H9 (cell line): ENCODE measurements around the gene FHIT. TPM values are rescaled to one million over a fixed set of nuclear protein-coding genes. Genes with fewer than 3 reads are reported as not detected.

Source experiments
- DNase-seq: peaks from one replicate; pipeline ENCODE4 v3.0.0-alpha.2; 2017
- H2AFZ ChIP-seq: one replicate; pipeline ENCODE4 v1.6.1; 2013; ENCODE audit warnings: mild to moderate bottlenecking, low read length, control low read depth, moderate library complexity
- H2AK5ac ChIP-seq: 2 replicates; pipeline ENCODE4 v1.6.1; 2013; ENCODE audit warnings: low read length, control low read depth, mixed read lengths; ENCODE audit not compliant: insufficient read length
- H2BK120ac ChIP-seq: one replicate; pipeline ENCODE4 v1.6.1; 2013; ENCODE audit warnings: low read depth, mild to moderate bottlenecking, low read length, control low read depth, inconsistent platforms; ENCODE audit not compliant: poor library complexity, severe bottlenecking
- H2BK12ac ChIP-seq: 2 replicates; pipeline ENCODE4 v1.6.1; 2013; ENCODE audit warnings: low read length, control low read depth, mixed read lengths, low read depth; ENCODE audit not compliant: insufficient read length
- H2BK15ac ChIP-seq: 2 replicates; pipeline ENCODE4 v1.6.1; 2013; ENCODE audit warnings: low read depth, low read length, control low read depth
- H2BK20ac ChIP-seq: one replicate; pipeline ENCODE4 v1.6.1; 2013; ENCODE audit warnings: low read depth, mild to moderate bottlenecking, low read length, control low read depth, inconsistent platforms; ENCODE audit not compliant: poor library complexity, severe bottlenecking
- H2BK5ac ChIP-seq: 2 replicates; pipeline ENCODE4 v1.6.1; 2013; ENCODE audit warnings: low read length, control low read depth, mixed read lengths; ENCODE audit not compliant: insufficient read length
- H3K14ac ChIP-seq: 2 replicates; pipeline ENCODE4 v1.6.1; 2013; ENCODE audit warnings: low read length, control low read depth; ENCODE audit not compliant: insufficient read depth
- H3K18ac ChIP-seq: 2 replicates; pipeline ENCODE4 v1.6.1; 2013; ENCODE audit warnings: low read depth, mild to moderate bottlenecking, mixed read lengths, low read length, control low read depth; ENCODE audit not compliant: insufficient read length
- H3K23ac ChIP-seq: 2 replicates; pipeline ENCODE4 v1.6.1; 2013; ENCODE audit warnings: low read length, control low read depth, mixed read lengths, low read depth; ENCODE audit not compliant: insufficient read length
- H3K23me2 ChIP-seq: 2 replicates; pipeline ENCODE4 v1.6.1; 2013; ENCODE audit warnings: low read depth, mild to moderate bottlenecking, mixed read lengths, low read length, control low read depth; ENCODE audit not compliant: insufficient read length, poor library complexity, severe bottlenecking
- H3K27ac ChIP-seq: 2 replicates; pipeline ENCODE4 v1.5.1; 2013; ENCODE audit warnings: low read length, control low read depth, mixed read lengths, low read depth; ENCODE audit not compliant: insufficient read length
- H3K27me3 ChIP-seq: 2 replicates; pipeline ENCODE4 v1.6.1; 2013; ENCODE audit warnings: low read length, control low read depth, inconsistent platforms; ENCODE audit not compliant: insufficient read depth
- H3K4ac ChIP-seq: 2 replicates; pipeline ENCODE4 v1.6.1; 2013; ENCODE audit warnings: low read depth, mild to moderate bottlenecking, control low read depth, inconsistent platforms, low read length, moderate library complexity
- H3K4me1 ChIP-seq: 2 replicates; pipeline ENCODE4 v1.6.1; 2013; ENCODE audit warnings: low read length, control low read depth, inconsistent platforms; ENCODE audit not compliant: insufficient read depth
- H3K4me2 ChIP-seq: 2 replicates; pipeline ENCODE4 v1.6.1; 2013; ENCODE audit warnings: low read length, control low read depth, mixed read lengths; ENCODE audit not compliant: insufficient read length, insufficient read depth
- H3K56ac ChIP-seq: 2 replicates; pipeline ENCODE4 v1.6.1; 2013; ENCODE audit warnings: low read depth, mild to moderate bottlenecking, mixed read lengths, low read length, control low read depth; ENCODE audit not compliant: insufficient read length
- H3K79me1 ChIP-seq: 2 replicates; pipeline ENCODE4 v1.6.1; 2013; ENCODE audit warnings: low read depth, mild to moderate bottlenecking, moderate library complexity, low read length, control low read depth, inconsistent platforms; ENCODE audit not compliant: insufficient read depth, poor library complexity, severe bottlenecking
- H3K79me2 ChIP-seq: 2 replicates; pipeline ENCODE4 v1.6.1; 2013; ENCODE audit warnings: low read length, control low read depth, inconsistent platforms; ENCODE audit not compliant: insufficient read depth
- H3K9ac ChIP-seq: 2 replicates; pipeline ENCODE4 v1.6.1; 2013; ENCODE audit warnings: low read length, control low read depth, mixed read lengths; ENCODE audit not compliant: insufficient read length; ENCODE audit errors: extremely low read depth
- H3K9me3 ChIP-seq: one replicate; pipeline ENCODE4 v1.6.1; 2013; ENCODE audit warnings: low read depth, low read length, inconsistent platforms; ENCODE audit not compliant: control insufficient read depth
- H3T11ph ChIP-seq: one replicate; pipeline ENCODE4 v1.6.1; 2013; ENCODE audit warnings: mild to moderate bottlenecking, low read length, control low read depth, inconsistent platforms
- H4K20me1 ChIP-seq: one replicate; pipeline ENCODE4 v1.6.1; 2013; ENCODE audit not compliant: control insufficient read depth, insufficient read length, insufficient read depth
- H4K5ac ChIP-seq: 2 replicates; pipeline ENCODE4 v1.6.1; 2013; ENCODE audit warnings: low read depth, mild to moderate bottlenecking, mixed read lengths, low read length, control low read depth; ENCODE audit not compliant: insufficient read length
- H4K8ac ChIP-seq: replicated peaks from 2 replicates; pipeline ENCODE4 v1.6.1; 2013; ENCODE audit warnings: low read length, control low read depth, mixed read lengths, low read depth; ENCODE audit not compliant: insufficient read length
- H4K91ac ChIP-seq: 2 replicates; pipeline ENCODE4 v1.6.1; 2013; ENCODE audit warnings: low read depth, mild to moderate bottlenecking, moderate library complexity, mixed read lengths, low read length, control low read depth; ENCODE audit not compliant: insufficient read length
- H3K27ac Mint-ChIP-seq, 3 experiments: 2 replicates in 2 of 3; 3 replicates in 1 of 3; pipeline ENCODE4 v1.8.0; 2020 to 2021; ENCODE audit warnings: mixed read lengths in 3 of 3, mild to moderate bottlenecking in 1 of 3, moderate library complexity in 1 of 3
- H3K27me3 Mint-ChIP-seq: 2 replicates; pipeline ENCODE4 v1.8.0; 2021; ENCODE audit warnings: low read depth, mild to moderate bottlenecking, moderate library complexity, mixed read lengths
- H3K36me3 Mint-ChIP-seq, 3 experiments: 2 replicates in 2 of 3; 3 replicates in 1 of 3; pipeline ENCODE4 v1.8.0; 2020 to 2021; ENCODE audit warnings: low read depth in 3 of 3, mixed read lengths in 3 of 3; ENCODE audit not compliant: insufficient read depth in 1 of 3
- H3K4me1 Mint-ChIP-seq, 2 experiments: 2 replicates each; pipeline ENCODE4 v1.8.0; 2020; ENCODE audit warnings: mixed read lengths in 2 of 2
- H3K4me3 Mint-ChIP-seq, 2 experiments: 2 replicates in 1 of 2; 3 replicates in 1 of 2; pipeline ENCODE4 v1.8.0; 2020 to 2021; ENCODE audit warnings: mild to moderate bottlenecking in 2 of 2, mixed read lengths in 2 of 2, moderate library complexity in 1 of 2
- H3K9me3 Mint-ChIP-seq, 2 experiments: 2 replicates in 1 of 2; 3 replicates in 1 of 2; pipeline ENCODE4 v1.8.0; 2020; ENCODE audit warnings: mild to moderate bottlenecking in 2 of 2, mixed read lengths in 2 of 2, moderate library complexity in 1 of 2
- WGBS: extraction: QIAGEN DNeasy Blood & Tissue Kit; methylation state at CpG from one replicate; pipeline ENCODE4 v1.1.7; 2013; ENCODE audit warnings: missing lambda C conversion rate, low lambda C conversion rate, mixed read lengths; ENCODE audit not compliant: insufficient read length; ENCODE audit errors: extremely low coverage; 5-methylcytosine and 5-hydroxymethylcytosine counted together
- total RNA-seq: library from RNA; stranded (reverse); gene quantifications from 2 replicates; pipeline ENCODE4 v1.2.1, GENCODE V29; 2021
- TF ChIP-seq, protein P1 (sequence below): fragments of 200-600 bp; sonication (generic); conservative IDR thresholded peaks from 3 replicates; pipeline ENCODE4 v1.8.0; 2021; ENCODE audit warnings: antibody characterized with exemption, mild to moderate bottlenecking

Gene FHIT
- total RNA-seq, 1 experiment from 2014 or later: 3.0 TPM

DNA sequence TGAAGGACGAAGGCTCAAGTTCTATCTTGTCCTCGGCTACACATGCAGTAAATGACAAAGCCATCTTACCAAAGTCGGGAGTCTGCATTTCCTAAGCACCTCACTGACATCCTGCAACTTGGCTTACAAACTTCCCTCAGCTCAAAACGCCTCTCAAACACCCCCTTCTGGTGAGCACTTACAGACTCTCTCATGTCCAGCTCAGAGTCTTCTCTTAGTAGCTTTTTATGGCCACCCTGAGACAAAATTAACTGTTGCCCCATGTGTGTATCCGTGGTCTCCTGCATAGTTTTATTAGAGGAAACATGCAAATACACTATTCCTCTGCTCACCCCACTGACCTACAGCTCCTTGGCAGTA, 819.7 kb downstream of the FHIT start:
- H4K20me1 ChIP-seq: no peaks in the 10 kb centered on the region
- H3K27ac Mint-ChIP-seq: peak overlapping the region in 1 of 3 experiments; percentile 9; a peak in 1 of 7 replicates
- H2BK120ac ChIP-seq: no peak overlapping the region
- H3K56ac ChIP-seq: no peak overlapping the region
- no peaks in the 10 kb centered on the region for H3K4me1 ChIP-seq
- WGBS: no CpG with 5 or more reads among the region's 5 CpGs
- H3K23me2 ChIP-seq: no peaks in the 10 kb centered on the region
- no peak overlapping the region for H2AK5ac ChIP-seq
- H3K14ac ChIP-seq: no peak overlapping the region; the same call in 1 of the 2 replicates
- H3K18ac ChIP-seq: no peak overlapping the region
- H3T11ph ChIP-seq: no peak overlapping the region
- 0 out of 2 replicates have a peak, but pooled peaks cover 2% of the 10 kb centered on the region for H3K79me2 ChIP-seq
- H3K27me3 Mint-ChIP-seq: no peaks in the 10 kb centered on the region
- no peak overlapping the region for H3K9ac ChIP-seq
- peaks cover 6 to 10% of the 10 kb centered on the region in 2 experiments; a peak in 3 of 4 replicates for H3K4me1 Mint-ChIP-seq
- no peak overlapping the region for H2AFZ ChIP-seq
- no peaks in the 10 kb centered on the region for H3K79me1 ChIP-seq
- no peak overlapping the region for H4K5ac ChIP-seq
- no peak overlapping the region for H2BK20ac ChIP-seq
- H3K36me3 Mint-ChIP-seq: no peaks in the 10 kb centered on the region
- no peak overlapping the region for H4K91ac ChIP-seq
- H3K4me2 ChIP-seq: no peak overlapping the region
- peak; percentile 34 for DNase-seq
- H2BK15ac ChIP-seq: no peak overlapping the region
- no peaks in the 10 kb centered on the region; a peak in 1 of 5 replicates for H3K9me3 Mint-ChIP-seq
- H2BK5ac ChIP-seq: no peak overlapping the region
- H4K8ac ChIP-seq: no peak overlapping the region
- no peak overlapping the region for H3K23ac ChIP-seq
- H3K27me3 ChIP-seq: no peaks in the 10 kb centered on the region
- H3K27ac ChIP-seq: no peak overlapping the region
- no peak overlapping the region for H3K4me3 Mint-ChIP-seq
- H2BK12ac ChIP-seq: no peak overlapping the region
- no peak overlapping the region for H3K4ac ChIP-seq
- no peaks in the 10 kb centered on the region for H3K9me3 ChIP-seq
- TF ChIP-seq, protein P1, sequence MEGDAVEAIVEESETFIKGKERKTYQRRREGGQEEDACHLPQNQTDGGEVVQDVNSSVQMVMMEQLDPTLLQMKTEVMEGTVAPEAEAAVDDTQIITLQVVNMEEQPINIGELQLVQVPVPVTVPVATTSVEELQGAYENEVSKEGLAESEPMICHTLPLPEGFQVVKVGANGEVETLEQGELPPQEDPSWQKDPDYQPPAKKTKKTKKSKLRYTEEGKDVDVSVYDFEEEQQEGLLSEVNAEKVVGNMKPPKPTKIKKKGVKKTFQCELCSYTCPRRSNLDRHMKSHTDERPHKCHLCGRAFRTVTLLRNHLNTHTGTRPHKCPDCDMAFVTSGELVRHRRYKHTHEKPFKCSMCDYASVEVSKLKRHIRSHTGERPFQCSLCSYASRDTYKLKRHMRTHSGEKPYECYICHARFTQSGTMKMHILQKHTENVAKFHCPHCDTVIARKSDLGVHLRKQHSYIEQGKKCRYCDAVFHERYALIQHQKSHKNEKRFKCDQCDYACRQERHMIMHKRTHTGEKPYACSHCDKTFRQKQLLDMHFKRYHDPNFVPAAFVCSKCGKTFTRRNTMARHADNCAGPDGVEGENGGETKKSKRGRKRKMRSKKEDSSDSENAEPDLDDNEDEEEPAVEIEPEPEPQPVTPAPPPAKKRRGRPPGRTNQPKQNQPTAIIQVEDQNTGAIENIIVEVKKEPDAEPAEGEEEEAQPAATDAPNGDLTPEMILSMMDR: peak; percentile 49; the same call in 2 of the 3 replicates
